Measurements from ENCODE around the gene RGS21. TPM values are rescaled to one million over a fixed set of nuclear protein-coding genes. Genes with fewer than 3 reads are reported as not detected.

RGS21 gene
- total and polyA plus RNA-seq, 12 donors = not detected

DNA sequence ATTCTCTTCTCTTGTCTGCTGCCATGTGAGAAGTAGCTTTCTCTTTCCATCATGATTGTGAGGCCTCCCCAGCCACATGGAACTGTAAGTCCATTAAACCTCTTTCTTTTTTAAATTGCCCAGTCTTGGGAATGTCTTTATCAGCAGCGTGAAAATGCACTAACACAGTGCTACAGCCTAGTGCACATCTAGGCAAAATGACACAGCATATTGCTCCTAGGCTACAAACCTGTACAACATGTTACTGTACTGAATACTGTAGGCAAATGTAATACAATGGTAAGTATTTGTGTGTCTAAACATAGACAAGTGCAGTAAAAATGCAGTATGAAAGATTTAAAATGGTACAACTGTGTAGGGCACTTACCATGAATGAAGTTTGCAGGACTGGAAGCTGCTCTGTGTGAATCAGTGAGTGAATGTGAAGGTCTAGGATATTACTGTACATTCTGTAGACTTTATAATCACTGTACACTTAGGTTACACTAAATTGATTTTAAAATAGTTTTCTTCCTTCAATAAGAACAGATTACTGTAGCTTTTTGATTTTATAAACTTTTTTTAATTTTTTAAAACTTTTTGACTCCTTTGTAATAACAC lies 69.4 kb downstream of the RGS21 start:
- Histone ChIP-seq H3K27me3 (no peaks in the 10 kb centered on the region), H3K9me3 (peaks cover 0 to 17% (median 7%) of the 10 kb centered on the region in 11 donors), H3K4me1 (no peaks in the 10 kb centered on the region), H3K36me3 (no peaks in the 10 kb centered on the region), H3K27ac (no peak overlapping the region), H3K4me3 (no peak overlapping the region)
- TF ChIP-seq, protein P1, sequence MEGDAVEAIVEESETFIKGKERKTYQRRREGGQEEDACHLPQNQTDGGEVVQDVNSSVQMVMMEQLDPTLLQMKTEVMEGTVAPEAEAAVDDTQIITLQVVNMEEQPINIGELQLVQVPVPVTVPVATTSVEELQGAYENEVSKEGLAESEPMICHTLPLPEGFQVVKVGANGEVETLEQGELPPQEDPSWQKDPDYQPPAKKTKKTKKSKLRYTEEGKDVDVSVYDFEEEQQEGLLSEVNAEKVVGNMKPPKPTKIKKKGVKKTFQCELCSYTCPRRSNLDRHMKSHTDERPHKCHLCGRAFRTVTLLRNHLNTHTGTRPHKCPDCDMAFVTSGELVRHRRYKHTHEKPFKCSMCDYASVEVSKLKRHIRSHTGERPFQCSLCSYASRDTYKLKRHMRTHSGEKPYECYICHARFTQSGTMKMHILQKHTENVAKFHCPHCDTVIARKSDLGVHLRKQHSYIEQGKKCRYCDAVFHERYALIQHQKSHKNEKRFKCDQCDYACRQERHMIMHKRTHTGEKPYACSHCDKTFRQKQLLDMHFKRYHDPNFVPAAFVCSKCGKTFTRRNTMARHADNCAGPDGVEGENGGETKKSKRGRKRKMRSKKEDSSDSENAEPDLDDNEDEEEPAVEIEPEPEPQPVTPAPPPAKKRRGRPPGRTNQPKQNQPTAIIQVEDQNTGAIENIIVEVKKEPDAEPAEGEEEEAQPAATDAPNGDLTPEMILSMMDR (IDR thresholded peaks at IDR 0.05) = no peak
- no peak for ATAC-seq
- DNase-seq = no peak
- 84 to 95% methylated on average over 1 of the region's 1 CpG for WGBS, 2 donors
- intact Hi-C loops (cut with DNase I) = no loop called here

DNA sequence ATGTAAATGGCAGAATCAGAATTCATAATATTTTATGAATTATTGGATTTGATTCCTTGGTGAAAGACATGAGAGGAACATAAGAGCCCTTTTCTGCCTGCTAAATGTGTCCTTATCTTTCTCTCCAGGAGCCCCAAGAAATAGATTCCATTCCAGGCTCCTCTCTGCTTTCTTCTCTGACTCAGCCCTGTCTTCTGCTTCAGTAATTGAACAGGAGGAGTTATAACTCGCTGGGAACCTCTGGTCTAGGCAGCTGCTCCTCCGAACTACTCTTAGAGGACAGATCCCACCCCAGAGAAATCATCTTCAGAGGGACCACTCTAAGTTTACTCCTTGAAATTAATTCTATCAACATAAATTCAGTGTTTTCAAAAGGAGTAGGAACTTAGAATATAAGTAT lies 78.4 kb downstream of the RGS21 start:
- intact Hi-C loops (cut with DNase I) = no loop called here
- no peak overlapping the region for H3K4me3 ChIP-seq
- TF ChIP-seq, protein P1 (IDR thresholded peaks at IDR 0.05) = no peak
- no peaks in the 10 kb centered on the region for H3K9me3 ChIP-seq
- DNase-seq (no peak), ATAC-seq (no peak)
- no peaks in the 10 kb centered on the region for H3K36me3 ChIP-seq
- no peaks in the 10 kb centered on the region for H3K27me3 ChIP-seq
- H3K27ac ChIP-seq = no peak overlapping the region
- no peaks in the 10 kb centered on the region for H3K4me1 ChIP-seq
- 69 to 73% methylated on average over 2 of the region's 2 CpGs for WGBS, 2 donors

DNA sequence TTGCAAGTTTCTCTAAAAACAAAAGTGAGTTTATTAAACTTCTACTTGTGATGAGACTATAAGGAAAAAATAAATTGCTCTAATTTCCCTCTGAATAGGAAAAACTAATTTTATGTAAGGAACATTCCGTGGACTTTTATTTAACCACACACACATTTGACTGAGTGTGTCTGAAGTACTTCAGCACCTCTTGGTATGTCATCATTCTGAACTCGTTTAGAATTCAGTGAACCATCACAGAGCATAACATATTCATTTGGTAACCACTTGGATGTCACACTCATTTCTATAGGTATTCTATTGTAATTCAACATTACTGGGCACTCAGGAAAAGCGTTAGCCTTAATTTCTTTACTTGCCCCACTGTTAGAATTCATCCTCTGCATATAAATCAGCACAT lies 79.1 kb downstream of the RGS21 start:
- Histone ChIP-seq H3K4me1 (no peaks in the 10 kb centered on the region), H3K9me3 (no peaks in the 10 kb centered on the region), H3K36me3 (no peaks in the 10 kb centered on the region), H3K27ac (no peak overlapping the region), H3K27me3 (no peaks in the 10 kb centered on the region), H3K4me3 (no peak overlapping the region)
- intact Hi-C loops (cut with DNase I) = no loop called here
- WGBS, 2 donors = 55 to 60% methylated on average over 3 of the region's 3 CpGs
- TF ChIP-seq, protein P1 (IDR thresholded peaks at IDR 0.05) = no peak
- DNase-seq = no peak
- no peak for ATAC-seq

DNA sequence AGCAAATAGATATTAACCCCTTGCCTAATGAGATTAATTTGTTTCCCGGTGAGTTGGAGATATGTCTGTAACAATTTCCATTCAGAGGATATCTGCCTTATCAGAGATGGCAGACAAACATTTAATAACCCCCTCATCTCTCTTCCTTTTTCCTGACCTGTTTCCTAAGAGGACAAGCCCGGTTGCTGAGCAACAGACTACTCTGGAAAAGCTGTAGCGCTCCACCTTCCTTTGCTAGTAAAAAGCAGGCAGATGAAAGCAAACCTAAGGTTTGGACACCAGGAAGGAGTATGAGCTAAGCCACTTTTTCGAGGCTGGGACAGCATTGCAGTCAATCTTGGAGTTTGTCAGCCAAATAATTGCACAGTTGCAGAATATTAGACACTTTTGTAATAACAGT lies 82.4 kb downstream of the RGS21 start:
- H3K4me3 ChIP-seq = no peak overlapping the region
- H3K27ac ChIP-seq = no peak overlapping the region
- H3K9me3 ChIP-seq = no peaks in the 10 kb centered on the region
- H3K27me3 ChIP-seq = no peaks in the 10 kb centered on the region
- intact Hi-C loops (cut with DNase I) = no loop called here
- WGBS, 2 donors = 24 to 32% methylated on average over 4 of the region's 4 CpGs
- DNase-seq = no peak
- H3K36me3 ChIP-seq = no peaks in the 10 kb centered on the region
- TF ChIP-seq, protein P1 (IDR thresholded peaks at IDR 0.05) = no peak
- H3K4me1 ChIP-seq = peaks cover 0 to 3% (median 0%) of the 10 kb centered on the region in 9 donors
- ATAC-seq = no peak

All from heart right ventricle (tissue), 16 donors.